Gastrocnemius medialis (tissue), 4 donors: ENCODE measurements around the gene CALHM6. TPM values are rescaled to one million over a fixed set of nuclear protein-coding genes. Genes with fewer than 3 reads are reported as not detected.

ENCODE experiments used
- ATAC-seq, 2 donors: fragments of 150-250 bp; one replicate each; pipeline ENCODE4 v1.9.1; 2016
- DNase-seq, 2 donors: peaks; one replicate each; pipeline ENCODE4 v3.0.0-alpha.2; 2019
- H3K27ac ChIP-seq, 4 donors: fragments of 200-600 bp; sonication (generic); 1 replicate in 1 of 4; 2 replicates in 3 of 4; pipeline ENCODE4 v1.5.1; 2016 to 2018; ENCODE audit warnings: mild to moderate bottlenecking in 2 of 4, moderate library complexity in 1 of 4
- H3K27me3 ChIP-seq, 3 donors: fragments of 200-600 bp; sonication (generic) in 2 of 3; 1 replicate in 1 of 3; 2 replicates in 2 of 3; pipeline versions ENCODE4 v1.5.1 to v1.6.0; 2016 to 2019; ENCODE audit warnings: mild to moderate bottlenecking in 1 of 3, moderate library complexity in 1 of 3
- H3K36me3 ChIP-seq, 2 donors: fragments of 200-600 bp; sonication (generic) in 1 of 2; one replicate each; pipeline ENCODE4 v1.5.1; 2017 to 2018
- H3K4me1 ChIP-seq, 2 donors: fragments of 200-600 bp; sonication (generic) in 1 of 2; one replicate each; pipeline ENCODE4 v1.5.1; 2016 to 2017; ENCODE audit warnings: mild to moderate bottlenecking in 2 of 2
- H3K4me3 ChIP-seq, 4 donors: fragments of 200-600 bp; sonication (generic) in 3 of 4; 1 replicate in 1 of 4; 2 replicates in 3 of 4; pipeline ENCODE4 v1.5.1; 2016 to 2019; ENCODE audit warnings: mild to moderate bottlenecking in 2 of 4
- H3K9me3 ChIP-seq, 3 donors: fragments of 200-600 bp; sonication (generic) in 2 of 3; 1 replicate in 1 of 3; 2 replicates in 2 of 3; pipeline ENCODE4 v1.5.1; 2016 to 2019
- CTCF ChIP-seq, 5 experiments: fragments of 450-650 bp in 3 of 5; fragments of 200-600 bp in 2 of 5; sonication (generic) in 2 of 5; IDR thresholded peaks in 4 of 5; conservative IDR thresholded peaks in 1 of 5; 1 replicate in 4 of 5; 2 replicates in 1 of 5; pipeline ENCODE4 v1.5.1; 2016 to 2019; ENCODE audit warnings: antibody characterized with exemption in 5 of 5, mild to moderate bottlenecking in 3 of 5, moderate library complexity in 3 of 5
- POLR2A ChIP-seq, 2 donors: fragments of 450-650 bp; IDR thresholded peaks; one replicate each; pipeline ENCODE4 v1.6.1; 2017; ENCODE audit warnings: antibody characterized with exemption in 2 of 2, mild to moderate bottlenecking in 2 of 2, moderate library complexity in 2 of 2
- in situ Hi-C, 4 donors: fragments of 200-750 bp; cut with MboI; loops; one replicate each; pipeline versions ENCODE4 v1.15.0 to v1.8.0; 2017; ENCODE audit warnings: low sequenced_read_pairs in 4 of 4
- intact Hi-C: fragments of 100-400 bp; cut with DNase I; formaldehyde crosslinking; loops from one replicate; pipeline ENCODE4 v1.15.1; 2023; ENCODE audit warnings: low total_unique reads
- total RNA-seq, 4 donors: library from RNA; depleted of rRNA; stranded (reverse); fragments of >200 nt; gene quantifications; one replicate each; pipeline versions ENCODE4 v1.1.0 to v1.2.3, GENCODE V29; 2016

The CALHM6 gene
- total RNA-seq, 4 donors from 2014 or later: 0.63 to 2.3 (median 0.86) TPM

GRCh38 chr6:116451916-116452315, 9.3 kb upstream of the CALHM6 start:
- ATAC-seq: no peak

GRCh38 chr6:116452531-116452930, 8.6 kb upstream of the CALHM6 start:
- Histone ChIP-seq H3K36me3 (no peaks in the 10 kb centered on the region), H3K4me3 (no peak overlapping the region), H3K4me1 (no peaks in the 10 kb centered on the region), H3K27ac (no peak overlapping the region), H3K27me3 (no peaks in the 10 kb centered on the region), H3K9me3 (no peaks in the 10 kb centered on the region)
- intact Hi-C loops: no loop called here
- ATAC-seq (no peak), DNase-seq (no peak)
- TF ChIP-seq CTCF (IDR thresholded peaks at IDR 0.05 in 4 of 5, conservative IDR thresholded peaks at IDR 0.05 in 1 of 5) (no peak), POLR2A (IDR thresholded peaks at IDR 0.05) (no peak)
- in situ Hi-C loops: no loop called here

More at GRCh38 chr6:116451916-116452315, 9.3 kb upstream of the CALHM6 start:
- no peak overlapping the region for H3K27ac ChIP-seq
- no peak for DNase-seq
- no peak for TF ChIP-seq POLR2A (IDR thresholded peaks at IDR 0.05)
- TF ChIP-seq CTCF (IDR thresholded peaks at IDR 0.05 in 4 of 5, conservative IDR thresholded peaks at IDR 0.05 in 1 of 5): no peak
- no peaks in the 10 kb centered on the region for H3K9me3 ChIP-seq
- H3K27me3 ChIP-seq: no peaks in the 10 kb centered on the region
- no peak overlapping the region for H3K4me3 ChIP-seq
- H3K4me1 ChIP-seq: no peaks in the 10 kb centered on the region
- in situ Hi-C loops: no loop called here
- no peaks in the 10 kb centered on the region for H3K36me3 ChIP-seq
- intact Hi-C loops: no loop called here

- no peak for ATAC-seq
- TF ChIP-seq POLR2A (IDR thresholded peaks at IDR 0.05) (no peak), CTCF (IDR thresholded peaks at IDR 0.05 in 4 of 5, conservative IDR thresholded peaks at IDR 0.05 in 1 of 5) (no peak)
- H3K27me3 ChIP-seq: no peaks in the 10 kb centered on the region
- H3K9me3 ChIP-seq: no peaks in the 10 kb centered on the region
- intact Hi-C loops (no loop called here), in situ Hi-C loops (no loop called here)
- H3K36me3 ChIP-seq: no peaks in the 10 kb centered on the region
- no peaks in the 10 kb centered on the region for H3K4me1 ChIP-seq
- no peak overlapping the region for H3K27ac ChIP-seq
- DNase-seq: no peak
- no peak overlapping the region for H3K4me3 ChIP-seq
Measured at GRCh38 chr6:116456106-116456505, 5.1 kb upstream of the CALHM6 start.

GRCh38 chr6:116456927-116457326, 4.2 kb upstream of the CALHM6 start:
- Histone ChIP-seq H3K27ac (no peak overlapping the region), H3K4me3 (no peak overlapping the region), H3K36me3 (no peaks in the 10 kb centered on the region), H3K4me1 (no peaks in the 10 kb centered on the region), H3K9me3 (no peaks in the 10 kb centered on the region), H3K27me3 (no peaks in the 10 kb centered on the region)
- TF ChIP-seq CTCF (IDR thresholded peaks at IDR 0.05 in 4 of 5, conservative IDR thresholded peaks at IDR 0.05 in 1 of 5) (no peak), POLR2A (IDR thresholded peaks at IDR 0.05) (no peak)
- no peak for DNase-seq
- intact Hi-C loops: no loop called here
- no peak for ATAC-seq
- in situ Hi-C loops: no loop called here

- H3K36me3 ChIP-seq: no peaks in the 10 kb centered on the region
- TF ChIP-seq CTCF (IDR thresholded peaks at IDR 0.05 in 4 of 5, conservative IDR thresholded peaks at IDR 0.05 in 1 of 5) (no peak), POLR2A (IDR thresholded peaks at IDR 0.05) (no peak)
- no peak for DNase-seq
Measured at GRCh38 chr6:116458264-116458663, 2.9 kb upstream of the CALHM6 start.

More at GRCh38 chr6:116458264-116458663, 2.9 kb upstream of the CALHM6 start:
- Histone ChIP-seq H3K27me3 (no peaks in the 10 kb centered on the region), H3K9me3 (no peaks in the 10 kb centered on the region), H3K27ac (no peak overlapping the region), H3K4me1 (no peaks in the 10 kb centered on the region), H3K4me3 (no peak overlapping the region)
- intact Hi-C loops (no loop called here), in situ Hi-C loops (no loop called here)
- no peak for ATAC-seq
